ENCODE data around the gene PLXDC2. TPM values are rescaled to one million over a fixed set of nuclear protein-coding genes. Genes with fewer than 3 reads are reported as not detected.

Gene PLXDC2
- total RNA-seq, 2 donors from 2014 or later: 19.5 to 26.4 TPM

- Mint-ChIP-seq H3K27me3 (ENCODE audit: insufficient read depth) (no peaks in the 10 kb centered on the region), H3K9me3 (peaks cover 9% of the 10 kb centered on the region), H3K4me3 (no peak overlapping the region), H3K4me1 (no peaks in the 10 kb centered on the region), H3K36me3 (ENCODE audit: low read depth) (peaks cover 6% of the 10 kb centered on the region), H3K27ac (no peak overlapping the region)
- Histone ChIP-seq H3K9me3 (ENCODE audit: control insufficient read depth, low read length) (peaks cover 5% of the 10 kb centered on the region), H3K4me3 (ENCODE audit: low read length) (no peak overlapping the region), H3K9ac (ENCODE audit: extremely low read depth, low read length, poor library complexity, severe bottlenecking) (no peak overlapping the region), H3K4me1 (ENCODE audit: control insufficient read depth, insufficient read depth, low read length) (no peaks in the 10 kb centered on the region), H3K27me3 (ENCODE audit: control insufficient read depth, insufficient read depth, low read length, poor library complexity, severe bottlenecking) (no peaks in the 10 kb centered on the region), H3K36me3 (ENCODE audit: control insufficient read depth, insufficient read depth, low read length) (no peaks in the 10 kb centered on the region), H3K27ac (ENCODE audit: low read depth, low read length) (no peak overlapping the region)
- no peak for TF ChIP-seq CTCF (conservative IDR thresholded peaks at IDR 0.05)
- DNase-seq: no peak
- 50 to 67% methylated on average over 2 to 3 of the region's 3 CpGs for WGBS, 2 experiments (ENCODE audit: insufficient coverage in 1 of 2, insufficient read length in 1 of 2)
Observed at GRCh38 chr10:20059084-20059835, 243.0 kb downstream of the PLXDC2 start.

GRCh38 chr10:20065814-20066213 lies 249.6 kb downstream of the PLXDC2 start:
- Histone ChIP-seq H3K27ac (ENCODE audit: low read depth, low read length) (no peak overlapping the region), H3K4me3 (ENCODE audit: low read length) (no peak overlapping the region), H3K36me3 (ENCODE audit: control insufficient read depth, insufficient read depth, low read length) (no peaks in the 10 kb centered on the region), H3K9ac (ENCODE audit: extremely low read depth, low read length, poor library complexity, severe bottlenecking) (no peak overlapping the region), H3K9me3 (ENCODE audit: control insufficient read depth, low read length) (peaks cover 5% of the 10 kb centered on the region), H3K4me1 (ENCODE audit: control insufficient read depth, insufficient read depth, low read length) (no peaks in the 10 kb centered on the region), H3K27me3 (ENCODE audit: control insufficient read depth, insufficient read depth, low read length, poor library complexity, severe bottlenecking) (no peaks in the 10 kb centered on the region)
- H3K36me3 Mint-ChIP-seq (ENCODE audit: low read depth): peaks cover 21% of the 10 kb centered on the region
- no peak overlapping the region for H3K27ac Mint-ChIP-seq
- H3K4me3 Mint-ChIP-seq: no peak overlapping the region
- peaks cover 9% of the 10 kb centered on the region for H3K9me3 Mint-ChIP-seq
- no peak for DNase-seq
- H3K4me1 Mint-ChIP-seq: no peaks in the 10 kb centered on the region
- TF ChIP-seq CTCF (conservative IDR thresholded peaks at IDR 0.05): no peak
- H3K27me3 Mint-ChIP-seq (ENCODE audit: insufficient read depth): no peaks in the 10 kb centered on the region
- 94 to 100% methylated on average over 4 to 6 of the region's 6 CpGs for WGBS, 2 experiments (ENCODE audit: insufficient coverage in 1 of 2, insufficient read length in 1 of 2)

- TF ChIP-seq CTCF (conservative IDR thresholded peaks at IDR 0.05): no peak
Observed at GRCh38 chr10:20073167-20073566, 256.9 kb downstream of the PLXDC2 start.

More at GRCh38 chr10:20073167-20073566, 256.9 kb downstream of the PLXDC2 start:
- H3K9me3 ChIP-seq (ENCODE audit: control insufficient read depth, low read length): no peaks in the 10 kb centered on the region
- Mint-ChIP-seq H3K4me3 (no peak overlapping the region), H3K27me3 (ENCODE audit: insufficient read depth) (no peaks in the 10 kb centered on the region), H3K4me1 (no peaks in the 10 kb centered on the region), H3K9me3 (no peaks in the 10 kb centered on the region), H3K27ac (no peak overlapping the region), H3K36me3 (ENCODE audit: low read depth) (peaks cover 23% of the 10 kb centered on the region)
- H3K36me3 ChIP-seq (ENCODE audit: control insufficient read depth, insufficient read depth, low read length): no peaks in the 10 kb centered on the region
- H3K9ac ChIP-seq (ENCODE audit: extremely low read depth, low read length, poor library complexity, severe bottlenecking): no peak overlapping the region
- H3K4me1 ChIP-seq (ENCODE audit: control insufficient read depth, insufficient read depth, low read length): no peaks in the 10 kb centered on the region
- H3K27ac ChIP-seq (ENCODE audit: low read depth, low read length): no peak overlapping the region
- no peak for DNase-seq
- H3K4me3 ChIP-seq (ENCODE audit: low read length): no peak overlapping the region
- no peaks in the 10 kb centered on the region for H3K27me3 ChIP-seq (ENCODE audit: control insufficient read depth, insufficient read depth, low read length, poor library complexity, severe bottlenecking)
- no CpG with 5 or more reads among the region's 2 CpGs for WGBS, 2 experiments (ENCODE audit: insufficient coverage in 1 of 2, insufficient read length in 1 of 2)
